MM.1S (cell line): Measurements from ENCODE around the gene PNKD.

Experiments used
- DNase-seq: peaks from one replicate; pipeline ENCODE4 v3.0.0-alpha.2; 2015
- H2AFZ ChIP-seq: fragments of 300-600 bp; sonication (generic); 2 replicates; pipeline ENCODE4 v1.6.0; 2016; ENCODE audit warnings: antibody characterized with exemption, low read length
- H3F3A ChIP-seq: fragments of 300-600 bp; sonication (generic); 2 replicates; pipeline ENCODE4 v1.6.1; 2016; ENCODE audit warnings: mild to moderate bottlenecking, antibody characterized with exemption, low read length, moderate library complexity, mixed read lengths; ENCODE audit not compliant: insufficient read depth
- H3K27ac ChIP-seq: fragments of 300-600 bp; sonication (generic); 2 replicates; pipeline ENCODE4 v1.5.1; 2016; ENCODE audit warnings: mild to moderate bottlenecking, low read length
- H3K27me3 ChIP-seq: fragments of 300-600 bp; sonication (generic); replicated peaks from 2 replicates; pipeline ENCODE4 v1.6.0; 2016; ENCODE audit warnings: low read length; ENCODE audit not compliant: insufficient read depth
- H3K36me3 ChIP-seq: fragments of 300-600 bp; sonication (generic); replicated peaks from 2 replicates; pipeline ENCODE4 v1.6.1; 2016; ENCODE audit warnings: mild to moderate bottlenecking, low read length, mixed read lengths; ENCODE audit not compliant: insufficient read depth
- H3K4me1 ChIP-seq: fragments of 300-600 bp; sonication (generic); 2 replicates; pipeline ENCODE4 v1.6.1; 2016; ENCODE audit warnings: low read length, mixed read lengths
- H3K4me2 ChIP-seq: fragments of 300-600 bp; sonication (generic); 2 replicates; pipeline ENCODE4 v1.6.0; 2016; ENCODE audit warnings: low read depth, low read length
- H3K4me3 ChIP-seq: fragments of 300-600 bp; sonication (generic); 2 replicates; pipeline ENCODE4 v1.5.1; 2016; ENCODE audit warnings: low read length, mixed read lengths
- H3K79me2 ChIP-seq: fragments of 300-600 bp; sonication (generic); 2 replicates; pipeline ENCODE4 v1.6.1; 2016; ENCODE audit warnings: mixed run types, low read length, mixed read lengths
- H3K9ac ChIP-seq: fragments of 300-600 bp; sonication (generic); 2 replicates; pipeline ENCODE4 v1.6.1; 2016; ENCODE audit warnings: low read length, mixed read lengths
- H3K9me2 ChIP-seq: fragments of 300-600 bp; sonication (generic); replicated peaks from 2 replicates; pipeline ENCODE4 v1.6.1; 2016; ENCODE audit warnings: mild to moderate bottlenecking, low read length, mixed read lengths; ENCODE audit not compliant: insufficient read depth
- H3K9me3 ChIP-seq: fragments of 300-600 bp; sonication (generic); replicated peaks from 2 replicates; pipeline ENCODE4 v1.6.1; 2016; ENCODE audit warnings: mild to moderate bottlenecking, low read length, mixed read lengths; ENCODE audit not compliant: insufficient read depth
- H4K20me1 ChIP-seq: fragments of 300-600 bp; sonication (generic); 2 replicates; pipeline ENCODE4 v1.6.1; 2016; ENCODE audit warnings: mild to moderate bottlenecking, low read length, moderate library complexity, mixed read lengths; ENCODE audit not compliant: insufficient read depth
- CTCF ChIP-seq: fragments of 300-600 bp; sonication (generic); IDR thresholded peaks from 2 replicates; pipeline ENCODE4 v1.5.1; 2016; ENCODE audit warnings: antibody characterized with exemption, low read length, mixed read lengths
- EZH2 ChIP-seq: fragments of 300-600 bp; sonication (generic); optimal IDR thresholded peaks from 2 replicates; pipeline ENCODE3; 2017; ENCODE audit warnings: low read depth, mild to moderate bottlenecking, antibody characterized with exemption, low read length, mixed read lengths
- EZH2phosphoT487 ChIP-seq: fragments of 300-600 bp; sonication (generic); IDR thresholded peaks from 2 replicates; pipeline ENCODE4 v1.6.1; 2018; ENCODE audit warnings: antibody characterized with exemption, low read length

Gene PNKD

GRCh38 chr2:218273908-218274249, 3.6 kb downstream of the PNKD start:
- no peak overlapping the region for H3K27ac ChIP-seq
- no peak for TF ChIP-seq EZH2phosphoT487
- no peak for TF ChIP-seq EZH2
- TF ChIP-seq CTCF, result no peak
- H3F3A ChIP-seq, result no peaks in the 10 kb centered on the region; the same call in 1 of the 2 replicates
- peaks cover 48% of the 10 kb centered on the region for H3K79me2 ChIP-seq
- no peak overlapping the region for H3K4me3 ChIP-seq
- no peaks in the 10 kb centered on the region for H4K20me1 ChIP-seq
- peaks cover 3% of the 10 kb centered on the region; the same call in 1 of the 2 replicates for H3K4me1 ChIP-seq
- H3K27me3 ChIP-seq, result no peaks in the 10 kb centered on the region
- H2AFZ ChIP-seq, result no peak overlapping the region
- H3K4me2 ChIP-seq, result no peak overlapping the region
- no peaks in the 10 kb centered on the region; the same call in 1 of the 2 replicates for H3K36me3 ChIP-seq
- H3K9ac ChIP-seq, result no peak overlapping the region
- H3K9me2 ChIP-seq, result no peaks in the 10 kb centered on the region
- H3K9me3 ChIP-seq, result no peaks in the 10 kb centered on the region
- no peak for DNase-seq

GRCh38 chr2:218274586-218274985, 4.3 kb downstream of the PNKD start:
- Histone ChIP-seq H3K27ac (no peak overlapping the region), H3K27me3 (no peaks in the 10 kb centered on the region), H3K4me2 (no peak overlapping the region), H3F3A (no peaks in the 10 kb centered on the region; the same call in 1 of the 2 replicates), H2AFZ (no peak overlapping the region), H3K9me3 (no peaks in the 10 kb centered on the region), H3K9me2 (no peaks in the 10 kb centered on the region), H3K36me3 (no peaks in the 10 kb centered on the region; the same call in 1 of the 2 replicates), H3K79me2 (peaks cover 41% of the 10 kb centered on the region), H4K20me1 (no peaks in the 10 kb centered on the region), H3K4me3 (no peak overlapping the region), H3K9ac (no peak overlapping the region), H3K4me1 (peaks cover 3% of the 10 kb centered on the region; the same call in 1 of the 2 replicates)
- TF ChIP-seq EZH2phosphoT487 (no peak), EZH2 (no peak), CTCF (no peak)
- DNase-seq, result no peak

GRCh38 chr2:218275371-218276072, 5.2 kb downstream of the PNKD start:
- no peaks in the 10 kb centered on the region for H4K20me1 ChIP-seq
- H3K36me3 ChIP-seq, result no peaks in the 10 kb centered on the region; the same call in 1 of the 2 replicates
- H3K27ac ChIP-seq, result no peak overlapping the region
- no peaks in the 10 kb centered on the region for H3K9me2 ChIP-seq
- H3K9ac ChIP-seq, result no peak overlapping the region
- TF ChIP-seq EZH2 (no peak), EZH2phosphoT487 (no peak), CTCF (no peak)
- H2AFZ ChIP-seq, result no peak overlapping the region
- peaks cover 3% of the 10 kb centered on the region; the same call in 1 of the 2 replicates for H3K4me1 ChIP-seq
- H3K27me3 ChIP-seq, result no peaks in the 10 kb centered on the region
- H3K4me3 ChIP-seq, result no peak overlapping the region
- peaks cover 42% of the 10 kb centered on the region for H3K79me2 ChIP-seq
- H3K4me2 ChIP-seq, result no peak overlapping the region
- no peak for DNase-seq
- no peaks in the 10 kb centered on the region; the same call in 1 of the 2 replicates for H3F3A ChIP-seq
- H3K9me3 ChIP-seq, result no peaks in the 10 kb centered on the region
